CD14-positive monocyte (primary cell): ENCODE results near the gene CARMIL1. TPM values are rescaled to one million over a fixed set of nuclear protein-coding genes. Genes with fewer than 3 reads are reported as not detected.

Experiments used
- DNase-seq, 3 donors: peaks; one replicate each; pipeline ENCODE4 v3.0.0-alpha.2; 2011 to 2022
- H2AFZ ChIP-seq: 2 replicates; pipeline ENCODE4 v1.6.0; 2012; ENCODE audit warnings: mild to moderate bottlenecking, low read depth, low read length, inconsistent platforms; ENCODE audit not compliant: insufficient read depth, poor library complexity, severe bottlenecking
- H3K27ac ChIP-seq, 2 donors: 1 replicate in 1 of 2; 2 replicates in 1 of 2; pipeline ENCODE4 v1.5.1; 2012 to 2013; ENCODE audit warnings: low read length in 2 of 2, control low read depth in 1 of 2, inconsistent platforms in 1 of 2, low read depth in 1 of 2, mild to moderate bottlenecking in 1 of 2
- H3K27me3 ChIP-seq, 2 donors: one replicate each; pipeline versions ENCODE4 v1.6.0 to v1.6.1; 2011 to 2013; ENCODE audit warnings: low read length in 2 of 2; ENCODE audit not compliant: control insufficient read depth in 2 of 2, insufficient read depth in 2 of 2
- H3K36me3 ChIP-seq, 2 donors: replicated peaks in 1 of 2; 1 replicate in 1 of 2; 2 replicates in 1 of 2; pipeline versions ENCODE4 v1.5.1 to v1.6.1; 2012 to 2013; ENCODE audit warnings: low read length in 2 of 2, control low read depth in 1 of 2, inconsistent platforms in 1 of 2, mild to moderate bottlenecking in 1 of 2; ENCODE audit not compliant: insufficient read depth in 2 of 2, control insufficient read depth in 1 of 2
- H3K4me1 ChIP-seq, 2 donors: 1 replicate in 1 of 2; 2 replicates in 1 of 2; pipeline versions ENCODE4 v1.5.1 to v1.6.1; 2012 to 2013; ENCODE audit warnings: low read length in 2 of 2, control low read depth in 1 of 2, inconsistent platforms in 1 of 2, mild to moderate bottlenecking in 1 of 2, moderate library complexity in 1 of 2; ENCODE audit not compliant: insufficient read depth in 2 of 2, control insufficient read depth in 1 of 2
- H3K4me2 ChIP-seq: replicated peaks from 2 replicates; pipeline ENCODE3; 2012; ENCODE audit warnings: low read length, moderate library complexity, mild to moderate bottlenecking; ENCODE audit not compliant: poor library complexity, severe bottlenecking; ENCODE audit errors: extremely low read depth
- H3K4me3 ChIP-seq, 3 experiments: fragments of 200-600 bp in 1 of 3; sonication (generic) in 1 of 3; replicated peaks in 1 of 3; 1 replicate in 2 of 3; 2 replicates in 1 of 3; pipeline ENCODE4 v1.5.1; 2011 to 2013; ENCODE audit warnings: low read length in 3 of 3, mild to moderate bottlenecking in 3 of 3, control low read depth in 2 of 3, low read depth in 2 of 3, inconsistent platforms in 1 of 3, moderate library complexity in 1 of 3
- H3K79me2 ChIP-seq: 2 replicates; pipeline ENCODE4 v1.6.0; 2012; ENCODE audit warnings: mild to moderate bottlenecking, control low read depth, inconsistent platforms, low read length, moderate library complexity; ENCODE audit not compliant: insufficient read depth
- H3K9ac ChIP-seq: 2 replicates; pipeline ENCODE4 v1.6.0; 2017; ENCODE audit warnings: low read length, mild to moderate bottlenecking; ENCODE audit not compliant: insufficient read depth, poor library complexity, severe bottlenecking
- H3K9me3 ChIP-seq, 2 donors: replicated peaks in 1 of 2; 1 replicate in 1 of 2; 2 replicates in 1 of 2; pipeline versions ENCODE4 v1.5.1 to v1.6.1; 2012 to 2013; ENCODE audit warnings: low read length in 2 of 2, control low read depth in 1 of 2; ENCODE audit not compliant: control insufficient read depth in 1 of 2, insufficient read depth in 1 of 2
- H4K20me1 ChIP-seq: 2 replicates; pipeline ENCODE4 v1.6.0; 2012; ENCODE audit warnings: mild to moderate bottlenecking, low read length, control low read depth, moderate library complexity; ENCODE audit not compliant: insufficient read depth
- H3K27ac Mint-ChIP-seq, 7 donors: one replicate each; pipeline ENCODE4 v1.8.0; 2020; ENCODE audit warnings: mild to moderate bottlenecking in 7 of 7, mixed read lengths in 7 of 7, moderate library complexity in 6 of 7, inconsistent platforms in 2 of 7
- H3K27me3 Mint-ChIP-seq, 3 donors: one replicate each; pipeline ENCODE4 v1.8.0; 2021 to 2022; ENCODE audit warnings: low read depth in 3 of 3, mild to moderate bottlenecking in 3 of 3, mixed read lengths in 3 of 3, moderate library complexity in 3 of 3, inconsistent platforms in 1 of 3
- H3K36me3 Mint-ChIP-seq, 2 donors: one replicate each; pipeline ENCODE4 v1.8.0; 2020; ENCODE audit warnings: mixed read lengths in 2 of 2, inconsistent platforms in 1 of 2, mild to moderate bottlenecking in 1 of 2
- H3K4me1 Mint-ChIP-seq: one replicate; pipeline ENCODE4 v1.8.0; 2020; ENCODE audit warnings: mild to moderate bottlenecking, mixed read lengths
- H3K4me3 Mint-ChIP-seq, 2 donors: one replicate each; pipeline ENCODE4 v1.8.0; 2020; ENCODE audit warnings: mild to moderate bottlenecking in 2 of 2, mixed read lengths in 2 of 2, moderate library complexity in 1 of 2
- H3K9me3 Mint-ChIP-seq, 7 donors: one replicate each; pipeline ENCODE4 v1.8.0; 2020 to 2022; ENCODE audit warnings: mixed read lengths in 7 of 7, mild to moderate bottlenecking in 6 of 7, moderate library complexity in 6 of 7, inconsistent platforms in 2 of 7
- WGBS: methylation state at CpG from one replicate; pipeline ENCODE4 v1.1.5; 2013; ENCODE audit warnings: missing lambda C conversion rate; ENCODE audit not compliant: insufficient coverage; 5-methylcytosine and 5-hydroxymethylcytosine counted together
- intact Hi-C, 2 donors: fragments of 100-400 bp; cut with micrococcal nuclease; formaldehyde crosslinking; loops; one replicate each; pipeline versions ENCODE4 v1.15.0 to v1.15.1; 2023
- polyA plus RNA-seq, 3 donors: library from polyadenylated mRNA; depleted of rRNA in 1 of 3; unstranded in 2 of 3; stranded (reverse) in 1 of 3; fragments of 300-500 nt in 2 of 3; fragments of >200 nt in 1 of 3; fragmentation: Illumina TruSeq in 2 of 3; gene quantifications; 1 replicate in 2 of 3; 2 replicates in 1 of 3; pipeline ENCODE4 v1.2.3, GENCODE V29; 2012 to 2021
- TF ChIP-seq, protein P1 (sequence below): fragments of 200-600 bp; IDR thresholded peaks from one replicate; pipeline ENCODE4 v1.8.0; 2022; ENCODE audit warnings: antibody characterized with exemption, mild to moderate bottlenecking

Gene CARMIL1
- polyA plus RNA-seq, 3 donors, result 0.30 to 0.49 (median 0.41) TPM

DNA sequence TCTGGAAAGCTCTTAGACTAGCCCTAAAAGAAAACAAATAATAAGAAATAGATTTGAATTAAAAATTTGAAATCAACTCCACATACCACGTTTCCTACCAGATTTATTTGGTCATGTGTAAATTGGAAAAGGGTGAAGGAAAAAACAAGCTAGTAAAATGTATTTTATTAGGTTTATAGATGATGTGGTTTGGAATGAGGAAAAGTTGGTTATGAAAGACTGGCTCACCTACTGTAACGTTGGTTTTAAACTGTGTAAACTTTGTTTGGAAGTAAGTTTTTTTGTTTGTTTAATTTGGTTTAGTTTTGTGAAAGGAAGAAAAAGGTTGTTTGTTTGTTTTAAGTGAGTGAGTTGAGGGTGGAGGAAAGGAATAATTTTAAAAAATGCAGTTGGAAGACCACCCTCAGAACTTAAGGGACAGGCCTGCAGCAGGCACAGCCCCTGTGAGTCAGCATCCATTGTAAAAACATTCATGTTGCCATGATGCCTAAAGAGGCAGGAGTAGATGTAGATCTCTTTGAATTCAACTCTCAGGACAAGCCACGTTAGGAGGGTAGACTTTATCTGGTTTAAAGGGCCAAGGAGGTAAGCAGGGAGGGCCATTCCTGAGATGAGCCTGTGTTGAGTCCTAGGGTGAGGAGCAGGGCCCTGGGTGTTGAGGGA, 279.1 kb downstream of the CARMIL1 start:
- no peak overlapping the region for H3K27ac Mint-ChIP-seq
- intact Hi-C loops, result loop anchor here (5.0 to 10.0 kb wide), 2 partner anchors 283 to 336 kb away; partner anchors contain the start of gene CARMIL1 (in 1 of the 2)
- no peak overlapping the region for H3K4me3 Mint-ChIP-seq
- Histone ChIP-seq H2AFZ (no peak overlapping the region), H3K27me3 (no peaks in the 10 kb centered on the region), H3K9me3 (no peaks in the 10 kb centered on the region), H3K4me2 (no peak overlapping the region), H3K27ac (no peak overlapping the region), H3K79me2 (no peaks in the 10 kb centered on the region), H3K9ac (no peak overlapping the region), H4K20me1 (no peaks in the 10 kb centered on the region), H3K36me3 (no peaks in the 10 kb centered on the region), H3K4me1 (no peaks in the 10 kb centered on the region), H3K4me3 (no peak overlapping the region)
- DNase-seq, result no peak
- peaks cover 2% of the 10 kb centered on the region for H3K4me1 Mint-ChIP-seq
- no peaks in the 10 kb centered on the region for H3K27me3 Mint-ChIP-seq
- TF ChIP-seq, protein P1, sequence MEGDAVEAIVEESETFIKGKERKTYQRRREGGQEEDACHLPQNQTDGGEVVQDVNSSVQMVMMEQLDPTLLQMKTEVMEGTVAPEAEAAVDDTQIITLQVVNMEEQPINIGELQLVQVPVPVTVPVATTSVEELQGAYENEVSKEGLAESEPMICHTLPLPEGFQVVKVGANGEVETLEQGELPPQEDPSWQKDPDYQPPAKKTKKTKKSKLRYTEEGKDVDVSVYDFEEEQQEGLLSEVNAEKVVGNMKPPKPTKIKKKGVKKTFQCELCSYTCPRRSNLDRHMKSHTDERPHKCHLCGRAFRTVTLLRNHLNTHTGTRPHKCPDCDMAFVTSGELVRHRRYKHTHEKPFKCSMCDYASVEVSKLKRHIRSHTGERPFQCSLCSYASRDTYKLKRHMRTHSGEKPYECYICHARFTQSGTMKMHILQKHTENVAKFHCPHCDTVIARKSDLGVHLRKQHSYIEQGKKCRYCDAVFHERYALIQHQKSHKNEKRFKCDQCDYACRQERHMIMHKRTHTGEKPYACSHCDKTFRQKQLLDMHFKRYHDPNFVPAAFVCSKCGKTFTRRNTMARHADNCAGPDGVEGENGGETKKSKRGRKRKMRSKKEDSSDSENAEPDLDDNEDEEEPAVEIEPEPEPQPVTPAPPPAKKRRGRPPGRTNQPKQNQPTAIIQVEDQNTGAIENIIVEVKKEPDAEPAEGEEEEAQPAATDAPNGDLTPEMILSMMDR, result no peak
- H3K9me3 Mint-ChIP-seq, result no peaks in the 10 kb centered on the region
- WGBS, result 75% methylated on average over 1 of the region's 3 CpGs
- no peaks in the 10 kb centered on the region for H3K36me3 Mint-ChIP-seq

DNA sequence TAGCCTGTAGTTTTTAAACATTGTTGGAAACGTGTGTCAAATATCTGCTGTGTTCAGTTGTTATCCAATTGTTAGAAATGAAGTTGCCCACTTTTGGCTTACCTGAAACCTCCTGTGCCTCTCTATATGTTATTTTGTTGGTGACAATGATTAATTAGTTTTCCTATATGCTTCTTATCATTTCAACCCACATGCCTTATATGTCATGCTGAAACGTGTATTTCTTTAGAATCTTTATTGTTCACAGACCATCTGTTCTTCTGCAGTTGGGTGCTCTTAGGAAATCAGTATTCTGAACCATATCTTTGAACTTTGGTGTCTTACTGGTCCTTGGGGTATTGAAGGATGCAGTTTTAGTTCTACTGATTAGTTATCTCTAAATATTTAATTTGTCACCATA, 281.7 kb downstream of the CARMIL1 start:
- H3K27me3 ChIP-seq, result no peaks in the 10 kb centered on the region
- TF ChIP-seq, protein P1, result no peak
- H2AFZ ChIP-seq, result no peak overlapping the region
- no peak overlapping the region for H3K4me2 ChIP-seq
- no peaks in the 10 kb centered on the region for H3K79me2 ChIP-seq
- H4K20me1 ChIP-seq, result no peaks in the 10 kb centered on the region
- no peak overlapping the region for H3K4me3 ChIP-seq
- no CpG with 5 or more reads among the region's 2 CpGs for WGBS
- Mint-ChIP-seq H3K9me3 (no peaks in the 10 kb centered on the region), H3K36me3 (no peaks in the 10 kb centered on the region), H3K27ac (no peak overlapping the region), H3K4me1 (peaks cover 9% of the 10 kb centered on the region), H3K27me3 (no peaks in the 10 kb centered on the region), H3K4me3 (no peak overlapping the region)
- intact Hi-C loops, result no loop called here
- no peaks in the 10 kb centered on the region for H3K4me1 ChIP-seq
- no peak for DNase-seq
- no peaks in the 10 kb centered on the region for H3K9me3 ChIP-seq
- H3K36me3 ChIP-seq, result no peaks in the 10 kb centered on the region
- H3K27ac ChIP-seq, result no peak overlapping the region
- no peak overlapping the region for H3K9ac ChIP-seq
